ENCODE data around the gene WRAP53.

WRAP53 gene

GRCh38 chr17:7684851-7685532 lies 3.3 kb upstream of the WRAP53 start:
- DNase-seq (ENCODE audit: low read depth in 2 of 2): no peak

- peak; percentile 83 to 88 for DNase-seq (ENCODE audit: low read depth in 2 of 2)
Measured at GRCh38 chr17:7685533-7686221, 2.6 kb upstream of the WRAP53 start.

GRCh38 chr17:7686222-7687071 lies 1.8 kb upstream of the WRAP53 start:
- peak; percentile 70 to 74 for DNase-seq (ENCODE audit: low read depth in 2 of 2)

GRCh38 chr17:7687072-7687907 lies 987 bp upstream of the WRAP53 start, which contains the start of gene TP53:
TP53 (minus strand) TSS chr17:7687490; CDS start chr17:7676594, 10,896 bp downstream.
- DNase-seq (ENCODE audit: low read depth in 2 of 2): peak; percentile 76 to 82

- DNase-seq (ENCODE audit: low read depth in 2 of 2): no peak
Measured at GRCh38 chr17:7688808-7689316, 585 bp downstream of the WRAP53 start.

GRCh38 chr17:7695586-7695985 lies 7.3 kb downstream of the WRAP53 start:
- no peak for DNase-seq (ENCODE audit: low read depth in 2 of 2)

GRCh38 chr17:7697828-7698588 lies 9.7 kb downstream of the WRAP53 start:
- DNase-seq (ENCODE audit: low read depth in 2 of 2): no peak

GRCh38 chr17:7700510-7700909 lies 12.2 kb downstream of the WRAP53 start:
- no peak for DNase-seq (ENCODE audit: low read depth in 2 of 2)

GRCh38 chr17:7701681-7702080 lies 13.4 kb downstream of the WRAP53 start:
- no peak for DNase-seq (ENCODE audit: low read depth in 2 of 2)

- no peak for DNase-seq (ENCODE audit: low read depth in 2 of 2)
Measured at GRCh38 chr17:7702776-7703175, 14.5 kb downstream of the WRAP53 start.

- DNase-seq (ENCODE audit: low read depth in 2 of 2): no peak
Measured at GRCh38 chr17:7703584-7704479, 15.6 kb downstream of the WRAP53 start.

GRCh38 chr17:7704601-7705268 lies 16.5 kb downstream of the WRAP53 start, which contains the start of gene EFNB3:
EFNB3 (plus strand) TSS chr17:7705202; CDS start chr17:7705599, 397 bp downstream.
- no peak for DNase-seq (ENCODE audit: low read depth in 2 of 2)

- no peak for DNase-seq (ENCODE audit: low read depth in 2 of 2)
Measured at GRCh38 chr17:7705269-7706255, 17.3 kb downstream of the WRAP53 start.

- no peak for DNase-seq (ENCODE audit: low read depth in 2 of 2)
Measured at GRCh38 chr17:7706631-7707354, 18.5 kb downstream of the WRAP53 start.

- no peak for DNase-seq (ENCODE audit: low read depth in 2 of 2)
Measured at GRCh38 chr17:7707446-7707845, 19.2 kb downstream of the WRAP53 start.

GRCh38 chr17:7707858-7708750 lies 19.8 kb downstream of the WRAP53 start:
- DNase-seq (ENCODE audit: low read depth in 2 of 2): no peak

Data from stimulated activated CD4-positive, alpha-beta T cell treated with anti-CD3 and anti-CD28 coated beads, Interleukin-4, amount 100 ng/mL, for 48 hours (primary cell).